Loucy (cell line): ENCODE results near the gene WNK1.

Source experiments
- H2AFZ ChIP-seq: fragments of 200-600 bp; sonication (generic); 2 replicates; pipeline ENCODE4 v1.6.0; 2016; ENCODE audit warnings: antibody characterized with exemption, mild to moderate bottlenecking, low read length, moderate library complexity
- H3F3A ChIP-seq: fragments of 200-600 bp; 2 replicates; pipeline ENCODE4 v1.6.0; 2016; ENCODE audit warnings: antibody characterized with exemption, low read depth, mild to moderate bottlenecking
- H3K27me3 ChIP-seq: fragments of 200-600 bp; sonication (generic); 2 replicates; pipeline ENCODE4 v1.6.1; 2014; ENCODE audit warnings: low read length, mild to moderate bottlenecking; ENCODE audit not compliant: insufficient read depth, poor library complexity, severe bottlenecking
- H3K36me3 ChIP-seq: fragments of 200-600 bp; sonication (generic); 2 replicates; pipeline ENCODE4 v1.6.1; 2016; ENCODE audit warnings: low read length; ENCODE audit not compliant: insufficient read depth
- H3K4me1 ChIP-seq: fragments of 200-600 bp; sonication (generic); 2 replicates; pipeline ENCODE4 v1.5.1; 2014; ENCODE audit warnings: low read length, mild to moderate bottlenecking; ENCODE audit not compliant: insufficient read depth, poor library complexity, severe bottlenecking
- H3K4me2 ChIP-seq: fragments of 200-600 bp; sonication (generic); 2 replicates; pipeline ENCODE4 v1.6.0; 2014; ENCODE audit warnings: antibody characterized with exemption, low read length, low read depth, mild to moderate bottlenecking; ENCODE audit not compliant: poor library complexity, severe bottlenecking
- H3K4me3 ChIP-seq: fragments of 200-600 bp; sonication (generic); 2 replicates; pipeline ENCODE4 v1.5.1; 2014; ENCODE audit warnings: low read length, mild to moderate bottlenecking, mixed read lengths; ENCODE audit not compliant: poor library complexity, severe bottlenecking
- H3K79me2 ChIP-seq: fragments of 200-600 bp; sonication (generic); 2 replicates; pipeline ENCODE4 v1.6.1; 2014; ENCODE audit warnings: low read length; ENCODE audit not compliant: insufficient read depth
- H3K9ac ChIP-seq: fragments of 200-600 bp; sonication (generic); 2 replicates; pipeline ENCODE4 v1.6.0; 2014; ENCODE audit warnings: mild to moderate bottlenecking, low read depth, low read length, moderate library complexity; ENCODE audit not compliant: poor library complexity, severe bottlenecking
- H3K9me2 ChIP-seq: fragments of 200-600 bp; sonication (generic); replicated peaks from 2 replicates; pipeline ENCODE4 v1.6.1; 2016; ENCODE audit warnings: low read depth, low read length, mixed read lengths
- H3K9me3 ChIP-seq: fragments of 200-600 bp; sonication (generic); 2 replicates; pipeline ENCODE4 v1.6.1; 2014; ENCODE audit warnings: mild to moderate bottlenecking, antibody characterized with exemption, low read length, low read depth; ENCODE audit not compliant: insufficient read depth
- H4K20me1 ChIP-seq: fragments of 200-600 bp; sonication (generic); 2 replicates; pipeline ENCODE4 v1.6.0; 2014; ENCODE audit warnings: antibody characterized with exemption, low read length, mild to moderate bottlenecking; ENCODE audit not compliant: insufficient read depth, poor library complexity, severe bottlenecking
- EZH2phosphoT487 ChIP-seq: fragments of 200-600 bp; IDR thresholded peaks from 2 replicates; pipeline ENCODE4 v1.6.1; 2018; ENCODE audit warnings: antibody characterized with exemption, mild to moderate bottlenecking, moderate library complexity, borderline replicate concordance
- TF ChIP-seq, protein P1 (sequence below): fragments of 200-600 bp; sonication (generic); conservative IDR thresholded peaks from 2 replicates; pipeline ENCODE4 v1.5.1; 2014; ENCODE audit warnings: mild to moderate bottlenecking, antibody characterized with exemption, low read length

WNK1 gene

DNA sequence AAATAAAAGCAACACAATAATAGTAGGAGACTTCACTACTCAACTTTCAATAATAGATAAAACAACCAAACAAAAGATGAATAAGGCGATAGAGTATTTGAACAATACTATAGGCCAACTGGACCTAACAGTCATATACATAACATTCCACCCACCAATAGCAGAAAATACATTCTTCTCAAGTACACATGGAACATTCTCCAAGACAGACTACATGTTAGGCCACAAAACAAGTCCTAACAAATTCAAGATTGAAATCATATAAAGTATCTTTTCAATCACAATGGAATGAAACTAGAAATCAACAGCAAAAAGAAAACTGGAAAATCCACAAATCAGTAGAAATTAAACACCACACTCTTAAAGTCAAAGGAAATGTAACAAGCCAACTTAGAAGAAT is 168.3 kb downstream of the WNK1 start:
- Histone ChIP-seq H3K4me3 (no peak overlapping the region), H3K9ac (no peak overlapping the region), H3K36me3 (peaks cover 31% of the 10 kb centered on the region), H3K9me2 (no peaks in the 10 kb centered on the region), H3K79me2 (no peaks in the 10 kb centered on the region), H2AFZ (no peak overlapping the region), H3K4me2 (no peak overlapping the region), H3K9me3 (no peaks in the 10 kb centered on the region), H3K4me1 (no peaks in the 10 kb centered on the region), H4K20me1 (no peaks in the 10 kb centered on the region), H3K27me3 (no peaks in the 10 kb centered on the region), H3F3A (no peaks in the 10 kb centered on the region)
- TF ChIP-seq, protein P1, sequence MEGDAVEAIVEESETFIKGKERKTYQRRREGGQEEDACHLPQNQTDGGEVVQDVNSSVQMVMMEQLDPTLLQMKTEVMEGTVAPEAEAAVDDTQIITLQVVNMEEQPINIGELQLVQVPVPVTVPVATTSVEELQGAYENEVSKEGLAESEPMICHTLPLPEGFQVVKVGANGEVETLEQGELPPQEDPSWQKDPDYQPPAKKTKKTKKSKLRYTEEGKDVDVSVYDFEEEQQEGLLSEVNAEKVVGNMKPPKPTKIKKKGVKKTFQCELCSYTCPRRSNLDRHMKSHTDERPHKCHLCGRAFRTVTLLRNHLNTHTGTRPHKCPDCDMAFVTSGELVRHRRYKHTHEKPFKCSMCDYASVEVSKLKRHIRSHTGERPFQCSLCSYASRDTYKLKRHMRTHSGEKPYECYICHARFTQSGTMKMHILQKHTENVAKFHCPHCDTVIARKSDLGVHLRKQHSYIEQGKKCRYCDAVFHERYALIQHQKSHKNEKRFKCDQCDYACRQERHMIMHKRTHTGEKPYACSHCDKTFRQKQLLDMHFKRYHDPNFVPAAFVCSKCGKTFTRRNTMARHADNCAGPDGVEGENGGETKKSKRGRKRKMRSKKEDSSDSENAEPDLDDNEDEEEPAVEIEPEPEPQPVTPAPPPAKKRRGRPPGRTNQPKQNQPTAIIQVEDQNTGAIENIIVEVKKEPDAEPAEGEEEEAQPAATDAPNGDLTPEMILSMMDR = no peak
- TF ChIP-seq EZH2phosphoT487 = no peak

DNA sequence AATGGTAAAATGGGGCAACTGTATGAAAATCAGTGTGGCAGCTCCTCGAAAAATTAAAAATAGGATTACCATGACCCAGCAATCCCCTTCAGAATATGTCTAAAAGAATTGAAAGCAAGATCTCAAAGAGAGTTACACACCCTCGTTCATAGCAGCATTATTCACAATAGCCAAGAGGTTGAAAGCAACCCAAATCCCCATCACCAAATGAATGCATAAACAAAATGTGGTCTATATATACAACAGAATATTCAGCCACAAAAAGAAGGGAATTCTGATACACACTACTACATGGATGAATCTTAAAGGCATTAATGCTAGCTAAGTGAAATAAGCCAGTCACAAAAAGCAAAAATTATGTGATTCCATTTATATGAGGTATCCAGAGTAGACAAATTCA is 169.9 kb downstream of the WNK1 start:
- no peak overlapping the region for H3K9ac ChIP-seq
- H3K9me2 ChIP-seq = no peaks in the 10 kb centered on the region
- no peak overlapping the region for H2AFZ ChIP-seq
- H3K4me1 ChIP-seq = no peaks in the 10 kb centered on the region
- no peaks in the 10 kb centered on the region for H3K79me2 ChIP-seq
- H3K36me3 ChIP-seq = peaks cover 30% of the 10 kb centered on the region; the same call in 1 of the 2 replicates
- no peaks in the 10 kb centered on the region for H3F3A ChIP-seq
- H4K20me1 ChIP-seq = no peaks in the 10 kb centered on the region
- no peaks in the 10 kb centered on the region for H3K9me3 ChIP-seq
- H3K4me3 ChIP-seq = no peak overlapping the region
- no peaks in the 10 kb centered on the region for H3K27me3 ChIP-seq
- no peak overlapping the region for H3K4me2 ChIP-seq
- TF ChIP-seq, protein P1 = no peak
- TF ChIP-seq EZH2phosphoT487 = no peak

DNA sequence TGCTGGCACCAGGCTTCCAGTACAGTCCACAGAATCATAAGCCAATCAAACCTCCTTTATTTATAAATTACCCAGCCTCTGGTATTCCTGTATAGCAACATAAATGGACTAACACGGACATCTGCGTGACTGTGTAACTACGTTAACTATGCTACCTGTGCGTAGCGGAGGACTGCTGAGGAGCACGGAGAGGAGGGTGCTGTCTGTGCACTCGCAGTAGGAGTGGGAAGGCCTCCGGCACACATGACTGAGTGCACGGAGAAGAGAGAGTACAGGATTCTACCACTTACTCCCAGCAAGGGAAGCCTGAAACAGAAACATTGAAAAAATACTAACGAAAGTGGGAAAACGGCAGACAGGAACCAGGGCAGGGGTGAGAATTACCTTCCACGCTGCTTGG is 174.3 kb downstream of the WNK1 start:
- H4K20me1 ChIP-seq = no peaks in the 10 kb centered on the region
- peaks cover 52% of the 10 kb centered on the region; the same call in 1 of the 2 replicates for H3K36me3 ChIP-seq
- no peaks in the 10 kb centered on the region for H3K4me1 ChIP-seq
- no peak overlapping the region for H3K4me3 ChIP-seq
- TF ChIP-seq EZH2phosphoT487 = no peak
- TF ChIP-seq, protein P1 = no peak
- H2AFZ ChIP-seq = no peak overlapping the region
- no peaks in the 10 kb centered on the region for H3K27me3 ChIP-seq
- H3K9me3 ChIP-seq = no peaks in the 10 kb centered on the region
- H3K9ac ChIP-seq = no peak overlapping the region
- H3K79me2 ChIP-seq = no peaks in the 10 kb centered on the region
- H3F3A ChIP-seq = no peaks in the 10 kb centered on the region
- H3K9me2 ChIP-seq = no peaks in the 10 kb centered on the region
- no peak overlapping the region for H3K4me2 ChIP-seq
